Endothelial cell of umbilical vein (primary cell): ENCODE results near the gene PIGH.

Source experiments
- CTCF ChIP-seq, 2 donors: IDR thresholded peaks; 1 replicate in 1 of 2; 2 replicates in 1 of 2; pipeline ENCODE4 v1.5.1; 2011; ENCODE audit warnings: low read length in 2 of 2, mild to moderate bottlenecking in 2 of 2, moderate library complexity in 2 of 2, control low read depth in 1 of 2, inconsistent platforms in 1 of 2, low read depth in 1 of 2; ENCODE audit not compliant: insufficient read depth in 1 of 2; ENCODE audit errors: extremely low read depth in 1 of 2
- EZH2 ChIP-seq: IDR thresholded peaks from 2 replicates; pipeline ENCODE4 v1.6.1; 2012; ENCODE audit warnings: borderline replicate concordance, low read depth, mild to moderate bottlenecking, moderate library complexity, low read length, inconsistent platforms; ENCODE audit not compliant: severe bottlenecking
- FOS ChIP-seq: IDR thresholded peaks from 2 replicates; pipeline ENCODE4 v1.6.1; 2011; ENCODE audit warnings: mild to moderate bottlenecking, low read length, moderate library complexity, borderline replicate concordance; ENCODE audit not compliant: insufficient read depth
- JUN ChIP-seq: IDR thresholded peaks from 2 replicates; pipeline ENCODE4 v1.6.1; 2011; ENCODE audit warnings: borderline replicate concordance, low read depth; ENCODE audit not compliant: insufficient read length, insufficient read depth
- POLR2A ChIP-seq: IDR thresholded peaks from 2 replicates; pipeline ENCODE4 v1.6.1; 2012; ENCODE audit warnings: low read depth, mild to moderate bottlenecking, control low read depth, low read length
- POLR2AphosphoS5 ChIP-seq: IDR thresholded peaks from 2 replicates; pipeline ENCODE4 v1.6.1; 2012; ENCODE audit warnings: low read depth, mild to moderate bottlenecking, control low read depth, low read length, moderate library complexity; ENCODE audit not compliant: insufficient read depth

- no peak for TF ChIP-seq EZH2
- TF ChIP-seq CTCF (IDR thresholded peaks at IDR 0.05; ENCODE audit: extremely low read depth in 1 of 2, insufficient read depth in 1 of 2, low read depth in 1 of 2, low read length in 2 of 2): no peak
- no peak for TF ChIP-seq POLR2A
- TF ChIP-seq FOS: no peak
- no peak for TF ChIP-seq JUN
- no peak for TF ChIP-seq POLR2AphosphoS5
These were observed 45.7 kb downstream of the PIGH start for GRCh38 chr14:67554341-67554740.
